ENCODE measurements around the gene ARFIP1.
"Not testable (repeated sequence)": the region's sequence is repeated elsewhere in the genome, so short reads cannot be mapped to it uniquely, and the experiment has no call there.

The ARFIP1 gene

GRCh38 chr4:152836936-152837335 lies 57.2 kb downstream of the ARFIP1 start:
- H3K4me3 ChIP-seq (ENCODE audit: low read depth, low read length) = no peak overlapping the region
- no peak for TF ChIP-seq CTCF (IDR thresholded peaks at IDR 0.05; ENCODE audit: insufficient read depth, low read depth, low read length, missing control alignments)
- no peak for DNase-seq (ENCODE audit: low read depth)

GRCh38 chr4:152839729-152840128 lies 60.0 kb downstream of the ARFIP1 start:
- DNase-seq (ENCODE audit: low read depth) = peak; percentile 56
- not testable (repeated sequence) for H3K4me3 ChIP-seq (ENCODE audit: low read depth, low read length)

- TF ChIP-seq CTCF (IDR thresholded peaks at IDR 0.05; ENCODE audit: insufficient read depth, low read depth, low read length, missing control alignments) = no peak
- no peak for DNase-seq (ENCODE audit: low read depth)
- no peak overlapping the region for H3K4me3 ChIP-seq (ENCODE audit: low read depth, low read length)
Observed at GRCh38 chr4:152843481-152844090, 63.8 kb downstream of the ARFIP1 start.

DNA sequence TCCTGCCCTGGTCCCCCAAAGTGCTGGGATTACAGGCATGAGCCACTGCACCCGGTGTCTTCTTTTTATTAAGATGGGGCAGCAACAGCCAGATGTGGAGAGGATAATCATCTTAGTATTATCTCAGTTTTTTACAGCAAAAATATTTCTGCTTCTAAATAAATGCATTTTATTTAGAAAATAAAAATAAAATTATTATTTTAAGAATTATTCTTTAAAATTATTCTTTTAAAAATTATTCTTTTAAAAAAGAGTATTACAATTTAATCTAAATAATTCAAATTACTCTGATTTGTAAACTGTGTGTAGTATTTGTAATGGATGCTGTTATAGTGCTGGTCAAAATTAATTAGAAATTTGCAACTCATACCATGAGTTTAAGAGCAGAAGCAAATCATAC lies 67.6 kb downstream of the ARFIP1 start:
- no peak overlapping the region for H3K4me3 ChIP-seq (ENCODE audit: low read depth, low read length)
- no peak for DNase-seq (ENCODE audit: low read depth)
- no peak for TF ChIP-seq CTCF (IDR thresholded peaks at IDR 0.05; ENCODE audit: insufficient read depth, low read depth, low read length, missing control alignments)

DNA sequence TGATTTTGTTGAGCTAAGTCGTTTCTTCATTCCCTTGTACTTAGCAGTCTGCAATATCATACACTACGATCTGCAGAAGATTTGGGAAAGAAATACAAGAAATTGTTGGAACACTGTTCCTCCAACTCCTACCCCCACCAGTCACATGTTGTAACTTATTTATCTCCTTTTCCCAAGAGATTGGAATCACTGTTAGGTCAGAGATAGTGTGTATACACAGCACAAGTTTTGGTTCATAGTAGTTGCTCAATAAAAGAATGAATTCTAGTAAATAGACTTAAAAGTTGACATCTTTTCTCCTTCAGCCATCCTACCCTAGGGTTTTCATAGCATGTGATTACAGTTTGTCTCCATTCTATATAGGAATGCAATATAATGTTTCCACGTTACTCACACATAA lies 68.8 kb downstream of the ARFIP1 start:
- DNase-seq (ENCODE audit: low read depth) = no peak
- H3K4me3 ChIP-seq (ENCODE audit: low read depth, low read length) = no peak overlapping the region
- no peak for TF ChIP-seq CTCF (IDR thresholded peaks at IDR 0.05; ENCODE audit: insufficient read depth, low read depth, low read length, missing control alignments)

DNA sequence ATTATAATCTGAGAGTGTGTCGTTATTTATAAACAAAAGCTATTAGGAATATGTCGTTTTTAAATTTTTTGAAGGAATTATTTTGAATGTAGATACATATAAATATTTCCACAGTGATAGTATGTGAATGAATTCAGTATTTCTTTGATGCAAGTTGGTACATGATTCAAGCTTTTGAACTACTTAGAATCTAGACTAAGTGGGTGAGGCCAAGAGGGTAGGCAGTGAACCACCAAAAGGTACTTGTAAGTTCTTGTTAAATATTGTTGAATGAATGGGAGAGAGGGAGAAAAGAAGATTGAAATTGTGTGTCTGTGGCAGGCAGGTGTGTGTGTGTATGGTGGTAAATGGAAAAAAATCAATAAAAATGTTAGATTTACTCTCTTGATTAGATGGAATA lies 69.6 kb downstream of the ARFIP1 start:
- DNase-seq (ENCODE audit: low read depth) = no peak
- TF ChIP-seq CTCF (IDR thresholded peaks at IDR 0.05; ENCODE audit: insufficient read depth, low read depth, low read length, missing control alignments) = no peak
- no peak overlapping the region for H3K4me3 ChIP-seq (ENCODE audit: low read depth, low read length)

- H3K4me3 ChIP-seq (ENCODE audit: low read depth, low read length) = no peak overlapping the region
- peak; percentile 60 for DNase-seq (ENCODE audit: low read depth)
- TF ChIP-seq CTCF (IDR thresholded peaks at IDR 0.05; ENCODE audit: insufficient read depth, low read depth, low read length, missing control alignments) = no peak
Observed at GRCh38 chr4:152850377-152850776, 70.6 kb downstream of the ARFIP1 start.

Data from GM12865 (cell line).